Kidney epithelial cell (primary cell): ENCODE results near the gene MYBPC1. TPM values are rescaled to one million over a fixed set of nuclear protein-coding genes. Genes with fewer than 3 reads are reported as not detected.

Source experiments
- DNase-seq: peaks from one replicate; pipeline ENCODE4 v3.0.0-alpha.2; 2010; ENCODE audit warnings: low read depth
- H3K27me3 ChIP-seq: 2 replicates; pipeline ENCODE4 v1.6.0; 2011; ENCODE audit warnings: low read length; ENCODE audit not compliant: control insufficient read depth, insufficient read depth
- H3K36me3 ChIP-seq: 2 replicates; pipeline ENCODE4 v1.5.1; 2011; ENCODE audit warnings: low read length; ENCODE audit not compliant: control insufficient read depth, insufficient read depth
- H3K4me3 ChIP-seq: 2 replicates; pipeline ENCODE4 v1.5.1; 2011; ENCODE audit warnings: low read depth, mild to moderate bottlenecking, control low read depth, low read length
- total RNA-seq: library from RNA; depleted of rRNA; stranded (reverse); fragments of >200 nt; gene quantifications from 2 replicates; pipeline ENCODE4 v1.2.3, GENCODE V29; 2015
- TF ChIP-seq, protein P1 (sequence below): IDR thresholded peaks from 2 replicates; pipeline ENCODE4 v1.5.1; 2011; ENCODE audit warnings: mild to moderate bottlenecking, moderate library complexity, low read length, control low read depth, inconsistent platforms; ENCODE audit not compliant: insufficient read depth, poor library complexity, severe bottlenecking

The MYBPC1 gene
- total RNA-seq, 1 donor from 2014 or later: not detected

- DNase-seq: no peak
- H3K27me3 ChIP-seq: no peaks in the 10 kb centered on the region
- no peaks in the 10 kb centered on the region for H3K36me3 ChIP-seq
- peak overlapping the region; percentile 66 for H3K4me3 ChIP-seq
- TF ChIP-seq, protein P1, sequence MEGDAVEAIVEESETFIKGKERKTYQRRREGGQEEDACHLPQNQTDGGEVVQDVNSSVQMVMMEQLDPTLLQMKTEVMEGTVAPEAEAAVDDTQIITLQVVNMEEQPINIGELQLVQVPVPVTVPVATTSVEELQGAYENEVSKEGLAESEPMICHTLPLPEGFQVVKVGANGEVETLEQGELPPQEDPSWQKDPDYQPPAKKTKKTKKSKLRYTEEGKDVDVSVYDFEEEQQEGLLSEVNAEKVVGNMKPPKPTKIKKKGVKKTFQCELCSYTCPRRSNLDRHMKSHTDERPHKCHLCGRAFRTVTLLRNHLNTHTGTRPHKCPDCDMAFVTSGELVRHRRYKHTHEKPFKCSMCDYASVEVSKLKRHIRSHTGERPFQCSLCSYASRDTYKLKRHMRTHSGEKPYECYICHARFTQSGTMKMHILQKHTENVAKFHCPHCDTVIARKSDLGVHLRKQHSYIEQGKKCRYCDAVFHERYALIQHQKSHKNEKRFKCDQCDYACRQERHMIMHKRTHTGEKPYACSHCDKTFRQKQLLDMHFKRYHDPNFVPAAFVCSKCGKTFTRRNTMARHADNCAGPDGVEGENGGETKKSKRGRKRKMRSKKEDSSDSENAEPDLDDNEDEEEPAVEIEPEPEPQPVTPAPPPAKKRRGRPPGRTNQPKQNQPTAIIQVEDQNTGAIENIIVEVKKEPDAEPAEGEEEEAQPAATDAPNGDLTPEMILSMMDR: peak; percentile 21
Measured at GRCh38 chr12:101698800-101699347, 104.1 kb downstream of the MYBPC1 start.

DNA sequence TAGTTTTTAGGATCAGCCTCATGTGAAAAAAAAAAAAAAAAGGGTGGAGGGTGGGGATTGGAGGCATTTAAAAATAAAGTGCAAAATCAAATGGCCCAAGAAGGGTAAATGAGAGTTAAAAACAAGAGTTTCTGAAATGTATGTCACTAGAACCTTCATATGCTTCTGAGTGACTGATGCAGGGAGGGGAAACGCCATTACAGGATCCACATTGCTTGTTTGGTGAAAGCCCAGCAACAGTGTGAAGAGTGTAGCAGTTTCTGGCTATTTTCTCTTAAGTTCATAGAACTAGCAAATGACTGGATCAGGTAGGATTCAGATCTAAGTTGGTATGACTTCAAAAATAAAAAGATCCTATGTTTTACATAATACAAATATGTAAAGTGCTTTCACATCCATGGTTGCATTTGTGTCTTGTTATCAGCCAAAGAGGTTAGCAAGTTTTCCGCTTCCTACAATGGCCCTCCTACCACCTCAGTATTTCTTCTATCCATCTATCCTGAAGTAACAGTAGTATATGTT, 105.6 kb downstream of the MYBPC1 start:
- no peak for DNase-seq
- no peaks in the 10 kb centered on the region for H3K27me3 ChIP-seq
- H3K4me3 ChIP-seq: no peak overlapping the region
- H3K36me3 ChIP-seq: no peaks in the 10 kb centered on the region
- TF ChIP-seq, protein P1: no peak

DNA sequence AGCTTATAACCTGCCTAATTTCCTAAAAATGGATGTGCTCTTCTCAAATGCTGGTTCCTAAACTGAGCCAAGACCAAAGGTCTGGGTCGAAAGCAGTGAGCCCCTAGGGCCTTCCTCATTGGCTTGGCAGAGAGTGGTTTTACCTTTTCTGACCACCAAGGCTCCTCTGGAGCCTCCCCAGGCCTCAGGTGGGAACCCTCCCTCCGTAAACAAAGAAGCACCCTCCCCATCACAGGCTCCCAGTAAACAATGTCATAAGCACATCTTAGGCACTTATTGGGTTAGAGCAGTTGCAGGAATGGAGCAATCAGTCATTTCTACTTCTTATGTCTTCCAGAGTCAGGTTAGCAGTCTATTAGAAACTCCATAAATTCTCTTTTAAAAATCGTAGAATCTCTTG, 108.7 kb downstream of the MYBPC1 start:
- Histone ChIP-seq H3K4me3 (no peak overlapping the region), H3K36me3 (no peaks in the 10 kb centered on the region), H3K27me3 (no peaks in the 10 kb centered on the region)
- TF ChIP-seq, protein P1: no peak
- no peak for DNase-seq

- no peaks in the 10 kb centered on the region for H3K27me3 ChIP-seq
- no peak overlapping the region for H3K4me3 ChIP-seq
- TF ChIP-seq, protein P1: no peak
- DNase-seq: no peak
- H3K36me3 ChIP-seq: no peaks in the 10 kb centered on the region
Measured at GRCh38 chr12:101706403-101706802, 111.6 kb downstream of the MYBPC1 start.

GRCh38 chr12:101707131-101707782, 112.5 kb downstream of the MYBPC1 start:
- H3K4me3 ChIP-seq: no peak overlapping the region
- no peaks in the 10 kb centered on the region for H3K36me3 ChIP-seq
- no peak for DNase-seq
- TF ChIP-seq, protein P1: no peak
- H3K27me3 ChIP-seq: no peaks in the 10 kb centered on the region
